GM12892 (cell line): ENCODE results near the gene NRG4.

ENCODE experiments used
- POLR2A ChIP-seq: IDR thresholded peaks from 2 replicates; pipeline ENCODE4 v1.6.1; 2011; ENCODE audit warnings: low read depth, low read length, control low read depth
- POLR2AphosphoS5 ChIP-seq: IDR thresholded peaks from 2 replicates; pipeline ENCODE4 v1.6.1; 2011; ENCODE audit warnings: low read depth, low read length, control low read depth
- TAF1 ChIP-seq: IDR thresholded peaks from 2 replicates; pipeline ENCODE4 v1.6.1; 2011; ENCODE audit warnings: low read depth, mild to moderate bottlenecking, control low read depth, low read length, borderline replicate concordance

DNA sequence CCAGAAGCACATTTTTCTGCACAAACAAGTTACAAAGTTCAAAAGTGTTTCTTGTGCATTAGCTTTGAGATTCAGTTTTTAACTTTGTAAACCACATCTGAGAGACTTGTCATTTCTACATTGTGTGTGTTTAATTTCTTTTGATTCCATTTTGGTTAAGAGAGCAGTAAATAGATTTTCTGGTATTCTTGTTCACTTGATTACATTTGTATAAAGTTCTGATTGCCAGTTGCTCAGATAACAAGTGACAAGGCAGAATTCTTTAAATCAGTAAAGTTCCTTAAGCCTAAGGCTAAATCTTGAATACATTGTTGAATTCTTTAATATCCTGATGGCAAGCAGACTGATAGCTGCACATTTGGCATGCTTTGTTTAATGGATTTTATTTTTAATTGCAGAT is 111.6 kb downstream of the NRG4 start:
- no peak for TF ChIP-seq POLR2AphosphoS5
- TF ChIP-seq POLR2A, result no peak
- no peak for TF ChIP-seq TAF1
